ENCODE data around the gene SDC1. TPM values are rescaled to one million over a fixed set of nuclear protein-coding genes. Genes with fewer than 3 reads are reported as not detected.

The SDC1 gene
- total and polyA plus RNA-seq, 9 donors, result 0.62 to 9.1 (median 3.8) TPM

DNA sequence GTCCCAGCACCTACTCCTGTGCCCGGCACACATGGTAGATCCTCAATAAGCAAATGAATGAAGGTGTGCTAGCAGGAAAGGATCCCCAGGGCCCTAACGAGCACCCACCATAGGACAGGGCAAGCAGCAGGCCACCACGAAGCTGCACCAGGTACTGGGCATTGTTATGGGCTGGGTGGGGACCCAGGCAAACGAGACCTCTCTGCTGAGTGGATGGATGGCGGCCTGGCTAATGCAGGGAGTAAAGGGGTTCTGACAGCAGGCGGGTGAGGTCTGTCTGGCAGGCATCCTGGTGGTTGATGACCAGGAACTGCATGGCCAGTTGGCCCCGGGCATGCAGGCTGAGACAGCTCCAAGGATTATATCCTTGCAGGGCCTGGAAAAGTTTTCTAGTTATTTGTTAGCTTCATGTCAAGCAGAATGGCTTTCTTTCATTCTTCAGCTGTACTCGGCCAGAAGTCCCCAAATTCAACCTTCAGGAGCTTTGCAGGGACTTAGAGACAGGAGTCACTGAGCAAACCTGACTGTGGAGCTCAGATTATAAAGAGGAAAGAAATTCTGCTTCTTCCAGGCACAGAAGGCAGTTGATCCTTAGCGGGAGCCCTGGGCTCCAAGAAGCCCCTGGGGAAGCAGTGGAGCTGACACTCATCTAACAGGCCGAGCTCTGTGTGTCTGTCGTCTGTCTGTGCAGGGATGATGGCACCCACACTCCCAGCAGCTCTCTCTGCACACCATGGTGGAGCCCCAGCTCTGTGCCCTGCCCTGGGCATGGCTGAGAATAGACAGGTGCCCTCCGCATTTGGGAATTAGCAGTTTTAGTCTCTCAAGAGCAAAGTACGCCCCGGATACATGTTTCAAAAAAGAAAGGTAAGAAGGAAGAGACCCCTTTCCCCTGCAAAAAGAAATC is 51.2 kb downstream of the SDC1 start:
- Histone ChIP-seq H3K9me3 (no peaks in the 10 kb centered on the region), H3K27me3 (no peaks in the 10 kb centered on the region), H3K4me1 (ENCODE audit: insufficient read depth) (no peaks in the 10 kb centered on the region), H3K27ac (no peak overlapping the region), H3K36me3 (no peaks in the 10 kb centered on the region), H3K4me3 (no peak overlapping the region)
- 90 to 94% (median 93%) methylated on average over 14 of the region's 14 CpGs for WGBS, 3 donors
- intact Hi-C loops (cut with DNase I), result no loop called here
- TF ChIP-seq, protein P1, sequence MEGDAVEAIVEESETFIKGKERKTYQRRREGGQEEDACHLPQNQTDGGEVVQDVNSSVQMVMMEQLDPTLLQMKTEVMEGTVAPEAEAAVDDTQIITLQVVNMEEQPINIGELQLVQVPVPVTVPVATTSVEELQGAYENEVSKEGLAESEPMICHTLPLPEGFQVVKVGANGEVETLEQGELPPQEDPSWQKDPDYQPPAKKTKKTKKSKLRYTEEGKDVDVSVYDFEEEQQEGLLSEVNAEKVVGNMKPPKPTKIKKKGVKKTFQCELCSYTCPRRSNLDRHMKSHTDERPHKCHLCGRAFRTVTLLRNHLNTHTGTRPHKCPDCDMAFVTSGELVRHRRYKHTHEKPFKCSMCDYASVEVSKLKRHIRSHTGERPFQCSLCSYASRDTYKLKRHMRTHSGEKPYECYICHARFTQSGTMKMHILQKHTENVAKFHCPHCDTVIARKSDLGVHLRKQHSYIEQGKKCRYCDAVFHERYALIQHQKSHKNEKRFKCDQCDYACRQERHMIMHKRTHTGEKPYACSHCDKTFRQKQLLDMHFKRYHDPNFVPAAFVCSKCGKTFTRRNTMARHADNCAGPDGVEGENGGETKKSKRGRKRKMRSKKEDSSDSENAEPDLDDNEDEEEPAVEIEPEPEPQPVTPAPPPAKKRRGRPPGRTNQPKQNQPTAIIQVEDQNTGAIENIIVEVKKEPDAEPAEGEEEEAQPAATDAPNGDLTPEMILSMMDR (IDR thresholded peaks at IDR 0.05), result no peak
- TF ChIP-seq EP300 (IDR thresholded peaks at IDR 0.05) (no peak), POLR2A (IDR thresholded peaks at IDR 0.05) (no peak)
- no peak for DNase-seq

DNA sequence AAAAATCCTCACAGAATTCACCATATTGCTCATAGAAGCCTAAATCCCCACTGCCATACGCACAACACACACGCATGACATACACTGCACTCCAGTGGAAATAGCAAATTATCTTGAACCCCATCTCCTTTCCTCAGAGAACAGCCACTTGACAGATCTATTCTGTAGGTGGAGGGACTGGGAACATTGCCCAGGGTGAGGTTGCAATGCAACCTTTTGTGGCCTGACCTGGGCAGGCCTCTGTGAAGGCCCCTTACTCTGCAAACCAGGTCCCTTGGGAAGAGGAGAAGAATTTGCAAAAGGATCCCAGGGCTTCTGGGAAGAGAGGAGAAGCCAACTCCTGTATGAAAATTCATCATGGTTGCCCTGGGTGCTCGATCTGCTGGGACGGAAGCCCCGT is 51.9 kb downstream of the SDC1 start:
- Histone ChIP-seq H3K27ac (no peak overlapping the region), H3K36me3 (no peaks in the 10 kb centered on the region), H3K9me3 (no peaks in the 10 kb centered on the region), H3K27me3 (no peaks in the 10 kb centered on the region), H3K4me3 (no peak overlapping the region), H3K4me1 (ENCODE audit: insufficient read depth) (no peaks in the 10 kb centered on the region)
- DNase-seq, result no peak
- intact Hi-C loops (cut with DNase I), result no loop called here
- TF ChIP-seq, protein P1 (IDR thresholded peaks at IDR 0.05), result no peak
- TF ChIP-seq POLR2A (IDR thresholded peaks at IDR 0.05) (no peak), EP300 (IDR thresholded peaks at IDR 0.05) (no peak)
- 94 to 97% (median 96%) methylated on average over 5 of the region's 5 CpGs for WGBS, 3 donors

DNA sequence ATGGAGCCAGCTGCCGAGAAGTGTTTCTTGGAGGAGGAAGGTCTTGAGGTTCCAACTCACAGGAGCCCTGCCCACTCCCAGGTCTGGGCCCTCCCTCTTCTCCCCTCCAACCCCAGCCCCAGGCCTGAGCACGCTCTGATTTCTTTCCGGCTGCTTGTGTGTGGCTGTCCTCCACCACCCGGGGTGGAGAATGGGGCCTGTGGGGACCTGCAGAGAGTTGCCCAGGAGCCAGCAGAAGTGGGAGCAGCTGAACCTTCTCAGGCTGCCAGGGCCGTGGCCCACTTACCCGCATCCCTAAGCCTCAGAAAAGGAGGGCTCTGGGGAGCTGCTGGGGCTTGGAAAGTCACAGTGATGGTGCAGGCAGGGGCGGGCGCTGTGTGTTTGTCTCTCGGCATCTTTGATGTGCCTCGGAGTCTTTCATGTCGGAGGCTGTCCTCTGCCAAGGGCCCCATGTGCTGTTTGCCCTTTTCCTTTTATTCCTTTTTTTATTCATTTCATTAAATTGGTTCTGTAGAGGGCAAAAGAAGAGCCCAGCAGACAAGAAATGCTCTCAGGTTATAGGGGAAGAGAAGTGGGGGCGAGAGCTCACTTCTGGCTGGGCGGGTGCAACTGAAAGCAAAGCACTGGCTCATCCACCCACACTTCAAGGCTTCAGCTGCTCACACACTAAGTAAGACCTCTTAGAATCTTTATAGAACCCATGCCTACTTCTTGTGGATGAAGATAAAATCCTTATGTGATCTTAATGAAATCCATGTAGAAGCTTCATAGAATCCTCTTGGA is 52.5 kb downstream of the SDC1 start:
- intact Hi-C loops (cut with DNase I), result no loop called here
- no peak overlapping the region for H3K4me3 ChIP-seq
- TF ChIP-seq, protein P1 (IDR thresholded peaks at IDR 0.05), result no peak
- TF ChIP-seq EP300 (IDR thresholded peaks at IDR 0.05), result no peak
- no peak for TF ChIP-seq POLR2A (IDR thresholded peaks at IDR 0.05)

DNA sequence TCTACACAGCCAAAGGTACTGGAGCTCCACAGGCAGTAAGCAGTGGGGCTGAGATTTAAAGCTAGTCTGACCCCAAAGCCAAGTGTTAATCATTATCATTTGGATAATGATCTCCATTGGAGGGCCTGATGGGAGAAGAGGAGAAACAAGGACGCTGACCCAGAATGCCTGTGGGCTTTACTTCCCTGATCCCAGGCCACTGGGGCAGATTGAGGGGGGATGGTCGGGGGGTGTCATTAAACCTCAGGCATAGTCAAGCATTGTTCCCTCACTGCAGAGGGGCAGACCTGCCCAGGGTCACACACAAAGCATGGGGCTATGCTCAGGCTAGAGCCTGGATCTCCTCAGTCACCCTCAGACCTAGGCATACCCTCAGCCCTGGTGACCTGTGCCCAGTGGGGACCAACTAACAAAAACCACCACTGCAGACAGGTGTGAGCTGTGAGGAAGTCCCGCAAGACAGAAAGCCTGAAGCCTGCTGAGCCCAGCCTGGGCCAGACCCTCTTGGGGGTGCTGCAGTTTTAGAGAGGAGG is 53.4 kb downstream of the SDC1 start:
- 86 to 93% (median 93%) methylated on average over 3 of the region's 3 CpGs for WGBS, 3 donors
- TF ChIP-seq, protein P1 (IDR thresholded peaks at IDR 0.05), result no peak
- TF ChIP-seq POLR2A (IDR thresholded peaks at IDR 0.05) (no peak), EP300 (IDR thresholded peaks at IDR 0.05) (no peak)
- H3K27ac ChIP-seq, result no peak overlapping the region
- no peak overlapping the region for H3K4me3 ChIP-seq
- intact Hi-C loops (cut with DNase I), result no loop called here
- no peaks in the 10 kb centered on the region for H3K36me3 ChIP-seq
- no peaks in the 10 kb centered on the region for H3K4me1 ChIP-seq (ENCODE audit: insufficient read depth)
- DNase-seq, result no peak
- no peaks in the 10 kb centered on the region for H3K27me3 ChIP-seq
- no peaks in the 10 kb centered on the region for H3K9me3 ChIP-seq

More for the DNA sequence above, 52.5 kb downstream of the SDC1 start:
- Histone ChIP-seq H3K9me3 (no peaks in the 10 kb centered on the region), H3K27me3 (no peaks in the 10 kb centered on the region), H3K27ac (no peak overlapping the region), H3K4me1 (ENCODE audit: insufficient read depth) (no peaks in the 10 kb centered on the region), H3K36me3 (no peaks in the 10 kb centered on the region)
- 51 to 68% (median 52%) methylated on average over 13 of the region's 13 CpGs for WGBS, 3 donors
- peak in 1 of 5 donors; percentile 47 for DNase-seq

Data from ovary (tissue), 9 donors.